ENCODE measurements around the gene PBX4.

DNA sequence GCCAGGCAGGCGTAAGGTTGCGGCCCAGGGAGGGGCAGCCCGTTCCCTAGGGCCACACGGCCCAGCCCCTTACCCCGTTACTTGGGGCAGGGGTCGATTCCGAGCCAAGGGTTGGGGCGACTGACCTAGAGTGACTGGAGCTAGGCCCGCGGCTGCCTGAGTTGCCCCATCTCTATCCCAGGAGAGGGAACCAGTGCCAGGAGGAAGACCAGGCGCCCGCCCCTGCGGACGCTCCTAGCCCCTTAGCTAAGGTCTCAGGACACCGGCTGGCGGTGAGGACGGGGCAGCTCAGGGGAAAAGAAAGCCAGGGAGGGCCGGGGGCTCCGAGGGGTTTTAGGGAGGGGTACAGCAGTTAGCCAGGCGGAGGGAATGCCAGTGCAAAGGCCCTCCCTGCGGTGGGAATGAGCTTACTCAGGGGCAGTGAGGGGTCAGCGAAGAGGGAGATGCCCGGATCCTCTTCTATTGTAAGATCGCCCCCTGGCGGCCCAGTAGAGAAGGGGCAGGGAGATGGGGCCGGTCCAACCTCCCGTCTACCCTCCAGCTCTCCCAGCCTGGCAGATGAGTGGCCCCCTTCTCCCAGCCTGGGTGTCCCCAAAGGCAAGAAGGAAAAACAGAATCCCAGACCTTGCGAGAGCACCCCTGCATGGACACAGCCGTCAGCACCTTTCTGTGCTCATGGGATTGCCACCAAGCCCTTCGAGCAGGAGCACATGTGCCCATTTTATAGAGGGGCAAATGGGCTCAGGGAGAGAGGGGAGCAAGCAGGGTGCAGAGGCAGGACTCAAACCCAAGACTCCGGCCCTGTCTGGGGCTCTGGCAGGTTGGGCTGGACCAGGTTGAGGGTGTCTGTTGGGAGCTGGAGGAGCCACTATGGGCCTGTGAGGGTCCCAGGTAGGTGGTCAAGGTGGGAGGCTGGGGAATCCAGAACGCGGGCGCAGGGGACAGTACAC, 64.1 kb downstream of the PBX4 start:
- TF ChIP-seq, protein P1, sequence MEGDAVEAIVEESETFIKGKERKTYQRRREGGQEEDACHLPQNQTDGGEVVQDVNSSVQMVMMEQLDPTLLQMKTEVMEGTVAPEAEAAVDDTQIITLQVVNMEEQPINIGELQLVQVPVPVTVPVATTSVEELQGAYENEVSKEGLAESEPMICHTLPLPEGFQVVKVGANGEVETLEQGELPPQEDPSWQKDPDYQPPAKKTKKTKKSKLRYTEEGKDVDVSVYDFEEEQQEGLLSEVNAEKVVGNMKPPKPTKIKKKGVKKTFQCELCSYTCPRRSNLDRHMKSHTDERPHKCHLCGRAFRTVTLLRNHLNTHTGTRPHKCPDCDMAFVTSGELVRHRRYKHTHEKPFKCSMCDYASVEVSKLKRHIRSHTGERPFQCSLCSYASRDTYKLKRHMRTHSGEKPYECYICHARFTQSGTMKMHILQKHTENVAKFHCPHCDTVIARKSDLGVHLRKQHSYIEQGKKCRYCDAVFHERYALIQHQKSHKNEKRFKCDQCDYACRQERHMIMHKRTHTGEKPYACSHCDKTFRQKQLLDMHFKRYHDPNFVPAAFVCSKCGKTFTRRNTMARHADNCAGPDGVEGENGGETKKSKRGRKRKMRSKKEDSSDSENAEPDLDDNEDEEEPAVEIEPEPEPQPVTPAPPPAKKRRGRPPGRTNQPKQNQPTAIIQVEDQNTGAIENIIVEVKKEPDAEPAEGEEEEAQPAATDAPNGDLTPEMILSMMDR (IDR thresholded peaks at IDR 0.05; ENCODE audit: low read length) = peak; percentile 75
- no peak for TF ChIP-seq EZH2 (IDR thresholded peaks at IDR 0.05; ENCODE audit: borderline replicate concordance, low read length)

All from OCI-LY1 (cell line).